AG09309 (cell line): Measurements from ENCODE around the gene MAGI1.

ENCODE experiments used
- DNase-seq: peaks from one replicate; pipeline ENCODE4 v3.0.0-alpha.2; 2010; ENCODE audit warnings: low read depth
- H3K4me3 ChIP-seq: 2 replicates; pipeline ENCODE4 v1.5.1; 2011; ENCODE audit warnings: mild to moderate bottlenecking, low read depth, low read length, moderate library complexity; ENCODE audit not compliant: control insufficient read depth
- TF ChIP-seq, protein P1 (sequence below): IDR thresholded peaks from 2 replicates; pipeline ENCODE4 v1.5.1; 2011; ENCODE audit warnings: mild to moderate bottlenecking, low read depth, low read length, inconsistent platforms; ENCODE audit not compliant: insufficient read depth, control insufficient read depth; ENCODE audit errors: missing control alignments

The MAGI1 gene

DNA sequence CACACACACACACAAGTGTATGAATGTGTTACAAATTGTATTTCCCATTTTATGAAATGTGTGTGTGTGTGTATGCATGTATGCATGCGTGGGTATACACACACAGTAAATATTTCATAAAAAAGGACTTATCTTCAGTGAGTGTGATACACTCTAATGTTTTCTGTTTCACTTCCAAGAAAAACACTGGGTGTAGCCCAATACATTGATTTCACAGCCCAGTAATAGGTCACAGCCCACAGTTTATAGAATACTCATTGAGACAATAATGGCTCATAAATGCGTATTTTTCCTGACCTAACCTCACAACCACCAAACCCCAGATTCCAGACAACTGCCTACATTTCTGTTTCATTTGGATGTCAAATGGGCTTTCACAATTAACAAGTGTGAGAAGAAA is 619.5 kb downstream of the MAGI1 start:
- H3K4me3 ChIP-seq: no peak overlapping the region
- TF ChIP-seq, protein P1, sequence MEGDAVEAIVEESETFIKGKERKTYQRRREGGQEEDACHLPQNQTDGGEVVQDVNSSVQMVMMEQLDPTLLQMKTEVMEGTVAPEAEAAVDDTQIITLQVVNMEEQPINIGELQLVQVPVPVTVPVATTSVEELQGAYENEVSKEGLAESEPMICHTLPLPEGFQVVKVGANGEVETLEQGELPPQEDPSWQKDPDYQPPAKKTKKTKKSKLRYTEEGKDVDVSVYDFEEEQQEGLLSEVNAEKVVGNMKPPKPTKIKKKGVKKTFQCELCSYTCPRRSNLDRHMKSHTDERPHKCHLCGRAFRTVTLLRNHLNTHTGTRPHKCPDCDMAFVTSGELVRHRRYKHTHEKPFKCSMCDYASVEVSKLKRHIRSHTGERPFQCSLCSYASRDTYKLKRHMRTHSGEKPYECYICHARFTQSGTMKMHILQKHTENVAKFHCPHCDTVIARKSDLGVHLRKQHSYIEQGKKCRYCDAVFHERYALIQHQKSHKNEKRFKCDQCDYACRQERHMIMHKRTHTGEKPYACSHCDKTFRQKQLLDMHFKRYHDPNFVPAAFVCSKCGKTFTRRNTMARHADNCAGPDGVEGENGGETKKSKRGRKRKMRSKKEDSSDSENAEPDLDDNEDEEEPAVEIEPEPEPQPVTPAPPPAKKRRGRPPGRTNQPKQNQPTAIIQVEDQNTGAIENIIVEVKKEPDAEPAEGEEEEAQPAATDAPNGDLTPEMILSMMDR: no peak
- no peak for DNase-seq

DNA sequence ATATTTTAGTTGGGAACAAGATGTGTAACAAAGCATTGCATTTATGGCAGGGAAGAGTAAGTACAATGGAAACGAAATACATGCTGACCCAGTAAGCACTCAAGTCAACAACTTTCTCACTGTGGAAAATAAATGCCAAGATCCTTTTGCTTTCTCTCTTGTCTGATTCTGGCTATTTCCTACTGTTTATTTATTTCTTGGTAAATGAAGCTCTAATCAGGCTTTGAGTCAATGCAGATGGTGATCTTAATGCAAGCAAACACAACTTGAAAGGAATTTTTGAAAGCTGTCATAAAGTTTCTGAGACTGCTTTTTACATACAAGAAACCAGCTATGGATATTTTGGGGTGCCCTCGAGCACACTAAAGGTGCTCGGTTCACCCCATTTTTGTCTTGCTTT is 624.8 kb downstream of the MAGI1 start:
- no peak for DNase-seq
- no peak overlapping the region for H3K4me3 ChIP-seq
- TF ChIP-seq, protein P1: no peak

DNA sequence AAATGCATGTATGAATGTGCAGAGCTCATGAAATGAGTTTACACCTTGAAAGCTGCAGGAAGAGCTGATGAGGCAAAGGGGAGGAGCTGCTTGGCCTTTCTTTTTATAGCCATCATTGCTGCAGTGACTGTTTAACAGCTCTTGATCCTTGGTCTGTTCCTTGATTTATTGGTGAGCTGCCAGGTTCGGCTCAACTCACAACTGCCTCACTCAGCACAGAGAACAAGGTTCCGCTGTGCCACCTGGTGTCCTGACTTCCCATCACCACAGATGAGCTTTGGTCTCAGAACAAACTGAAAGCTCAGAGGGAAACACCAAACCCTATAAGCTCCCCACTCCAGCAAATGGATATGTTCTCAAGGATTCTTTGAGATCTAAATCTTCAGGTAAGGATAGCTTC is 626.1 kb downstream of the MAGI1 start:
- H3K4me3 ChIP-seq: no peak overlapping the region
- no peak for DNase-seq
- TF ChIP-seq, protein P1: no peak

DNA sequence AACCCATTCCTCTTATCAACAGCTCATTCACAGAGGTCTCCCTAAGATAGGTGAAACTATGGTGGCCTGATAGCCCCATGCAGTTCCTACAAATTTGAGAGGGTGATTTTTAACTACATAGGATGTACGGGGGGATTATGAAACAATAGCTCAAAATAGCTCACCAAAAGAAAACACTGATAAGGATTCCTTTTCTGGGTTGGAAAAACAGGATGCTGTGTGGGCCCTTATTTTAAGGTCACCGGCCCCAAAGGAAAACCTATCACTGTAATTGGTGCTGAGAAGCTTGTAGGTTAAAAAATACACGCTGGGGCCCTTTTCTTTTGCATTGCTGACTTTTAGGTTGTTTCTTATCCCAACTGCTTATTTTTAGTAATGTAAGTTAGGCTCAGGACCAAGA is 627.4 kb downstream of the MAGI1 start:
- DNase-seq: no peak
- TF ChIP-seq, protein P1: no peak
- H3K4me3 ChIP-seq: no peak overlapping the region

- no peak overlapping the region for H3K4me3 ChIP-seq
- TF ChIP-seq, protein P1: no peak
- no peak for DNase-seq
Measured at GRCh38 chr3:65409176-65409569, 629.5 kb downstream of the MAGI1 start.

GRCh38 chr3:65408531-65409175 is 630.1 kb downstream of the MAGI1 start:
- no peak overlapping the region for H3K4me3 ChIP-seq
- TF ChIP-seq, protein P1: no peak
- no peak for DNase-seq

GRCh38 chr3:65406470-65406869 is 632.2 kb downstream of the MAGI1 start:
- TF ChIP-seq, protein P1: no peak
- peak; percentile 7 for DNase-seq
- H3K4me3 ChIP-seq: no peak overlapping the region
